GM18907 (cell line): Measurements from ENCODE around the gene PIP4K2A.
"Not testable (repeated sequence)": the region's sequence is repeated elsewhere in the genome, so short reads cannot be mapped to it uniquely, and the experiment has no call there.

Source experiments
- ATAC-seq: cut with Tn5 transposase; IDR thresholded peaks from one replicate; pipeline ENCODE4 v1.9.1; 2021; ENCODE audit warnings: mild to moderate bottlenecking, moderate library complexity; ENCODE audit not compliant: unreplicated experiment

Gene PIP4K2A

DNA sequence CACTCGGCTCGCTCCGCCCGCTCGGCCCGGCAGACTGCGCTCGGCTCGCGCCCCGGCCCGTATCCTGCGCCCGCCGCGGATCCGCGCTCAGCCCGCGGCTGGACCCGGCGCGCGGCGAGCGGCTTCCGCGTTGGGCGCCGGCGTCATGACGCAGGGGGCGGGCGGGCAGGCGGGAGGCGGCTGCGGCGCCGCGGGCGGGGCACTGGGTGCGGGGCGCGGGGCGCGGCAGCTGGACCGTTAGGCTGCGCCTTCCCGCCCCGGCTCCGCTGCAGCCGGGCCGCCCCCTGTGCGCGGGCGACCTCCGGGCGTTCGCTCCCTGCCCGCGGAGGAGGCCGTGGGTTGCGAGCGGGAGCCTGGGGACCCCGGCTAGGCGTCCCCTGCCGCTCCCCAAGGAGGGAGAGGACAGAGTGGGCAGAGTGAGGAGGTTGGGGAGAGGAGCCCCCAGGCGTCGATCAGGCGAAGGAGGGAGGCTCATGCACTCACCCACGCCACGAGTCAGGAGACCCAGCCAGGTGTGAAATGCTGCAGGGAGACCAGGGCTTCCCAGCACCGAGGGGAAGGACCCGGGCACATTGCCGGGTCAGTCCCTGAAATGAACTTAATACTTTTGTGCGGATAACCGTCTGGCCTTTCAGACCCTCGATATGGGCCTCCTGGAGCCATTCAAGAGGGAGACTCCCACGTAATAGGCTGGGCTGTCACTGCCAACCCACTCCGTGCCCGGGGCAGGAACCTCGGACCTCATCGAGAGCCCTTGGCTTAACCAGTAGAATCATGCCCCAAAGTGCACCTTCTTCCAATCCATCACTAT lies at the start of gene PIP4K2A:
PIP4K2A (minus strand) TSS at position 100 of the 811 bp plus-strand sequence. CDS start 252 bp downstream, outside the sequence.
- peak; percentile 80 for ATAC-seq

DNA sequence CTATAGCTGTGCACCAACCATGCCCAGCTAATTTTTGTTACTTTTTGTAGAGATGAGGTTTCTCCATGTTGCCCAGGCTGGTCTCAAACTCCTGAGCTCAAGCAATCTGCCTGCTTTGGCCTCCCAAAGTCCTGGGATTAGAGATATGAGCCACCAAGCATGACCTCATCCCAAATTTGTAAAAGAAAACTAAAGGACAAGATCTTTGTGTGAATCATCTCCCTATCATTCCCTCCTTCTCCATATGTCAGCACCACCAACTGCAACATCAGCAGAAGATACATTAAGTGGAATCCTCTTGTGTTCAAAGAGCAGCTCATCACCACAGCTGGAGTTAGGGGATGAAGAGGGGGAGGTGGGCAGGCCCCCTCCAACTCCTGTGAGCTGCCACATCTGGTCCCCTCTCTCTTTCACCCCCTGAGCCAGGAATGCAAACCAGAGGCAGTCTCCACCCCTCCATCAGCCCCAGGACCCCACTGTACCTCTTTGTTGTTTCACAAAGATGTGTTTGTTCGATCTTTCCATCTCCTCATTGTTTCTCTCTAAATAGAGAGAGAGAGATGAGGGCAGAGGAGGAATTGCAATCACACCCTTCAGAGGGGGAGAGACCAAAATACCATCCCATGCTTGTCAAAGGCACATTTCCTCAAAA lies 47.3 kb upstream of the PIP4K2A start:
- no peak for ATAC-seq

DNA sequence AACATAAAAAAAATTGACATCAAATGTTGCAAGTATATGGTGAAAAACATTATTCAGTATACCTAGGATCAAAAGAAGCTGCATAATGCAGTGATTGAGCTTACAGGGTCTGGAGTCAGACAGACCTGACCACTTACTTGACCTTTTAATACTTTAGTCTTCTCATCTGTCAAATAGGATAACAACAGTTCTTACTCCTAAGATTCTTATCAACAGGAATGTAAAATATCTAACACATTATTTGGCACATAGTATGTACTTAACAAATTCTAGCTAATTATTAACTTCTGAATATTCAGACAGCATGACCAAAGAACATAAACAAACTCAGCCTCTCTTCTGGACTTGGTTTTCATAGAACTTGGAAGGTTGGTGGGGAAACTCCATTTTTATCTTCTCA lies 45.6 kb upstream of the PIP4K2A start:
- no peak for ATAC-seq

DNA sequence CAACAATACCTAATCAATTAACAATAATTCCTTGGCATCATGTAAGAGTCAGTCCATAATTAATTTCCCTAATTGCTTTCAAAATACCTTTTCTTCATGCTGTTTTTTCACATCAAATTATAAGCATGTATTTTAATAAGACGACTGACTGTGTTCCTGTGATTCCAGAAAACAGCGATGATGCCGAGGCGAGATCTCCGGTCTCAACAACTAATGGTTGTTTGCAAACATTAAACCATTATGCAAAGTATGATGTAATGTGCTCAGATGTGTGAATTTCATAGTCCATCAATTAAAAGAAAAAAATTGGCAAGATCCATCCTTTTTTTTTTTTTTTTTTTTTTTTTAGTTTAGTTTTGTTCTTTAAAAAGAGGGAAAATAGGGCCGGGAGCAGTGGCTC lies 44.5 kb upstream of the PIP4K2A start:
- no peak for ATAC-seq

DNA sequence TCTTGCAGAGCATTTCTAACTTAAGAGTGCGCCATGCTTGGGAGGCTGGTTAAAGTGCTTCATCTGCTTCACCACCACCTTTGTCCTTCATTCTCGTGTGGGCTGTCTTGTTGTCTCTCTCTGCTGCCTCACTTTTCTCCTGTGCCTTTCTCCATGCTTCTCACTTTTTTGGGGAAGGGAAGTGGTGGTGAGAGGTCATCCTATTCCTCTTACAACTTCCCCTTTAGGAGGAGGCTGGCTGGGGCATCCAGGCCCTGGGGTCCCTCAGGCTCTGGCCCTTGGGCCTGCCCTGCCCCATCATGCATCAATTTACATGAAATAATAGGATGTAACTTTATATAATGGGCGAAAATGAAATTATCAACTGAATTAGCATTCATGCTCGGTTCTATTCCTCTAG lies 39.9 kb upstream of the PIP4K2A start:
- ATAC-seq, result no peak

DNA sequence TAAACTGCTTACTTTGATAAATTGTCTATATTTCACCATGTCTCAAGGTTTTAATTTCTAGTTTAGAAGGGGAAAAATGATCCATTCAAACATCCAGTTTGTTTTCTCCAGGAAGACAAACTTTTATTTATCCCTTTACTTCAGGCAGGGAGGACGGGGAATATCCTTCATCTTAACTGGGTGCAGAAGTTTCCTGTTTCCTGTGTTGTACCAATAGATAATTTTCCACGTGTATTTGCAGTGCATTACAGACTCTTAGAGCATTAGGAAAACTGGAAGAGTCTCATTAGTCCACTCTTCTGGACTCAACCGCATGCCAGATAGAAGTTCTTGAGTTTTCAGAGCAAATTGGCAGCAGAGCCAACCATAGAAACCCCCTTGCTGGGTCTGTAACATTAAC lies 39.4 kb upstream of the PIP4K2A start:
- ATAC-seq, result no peak

DNA sequence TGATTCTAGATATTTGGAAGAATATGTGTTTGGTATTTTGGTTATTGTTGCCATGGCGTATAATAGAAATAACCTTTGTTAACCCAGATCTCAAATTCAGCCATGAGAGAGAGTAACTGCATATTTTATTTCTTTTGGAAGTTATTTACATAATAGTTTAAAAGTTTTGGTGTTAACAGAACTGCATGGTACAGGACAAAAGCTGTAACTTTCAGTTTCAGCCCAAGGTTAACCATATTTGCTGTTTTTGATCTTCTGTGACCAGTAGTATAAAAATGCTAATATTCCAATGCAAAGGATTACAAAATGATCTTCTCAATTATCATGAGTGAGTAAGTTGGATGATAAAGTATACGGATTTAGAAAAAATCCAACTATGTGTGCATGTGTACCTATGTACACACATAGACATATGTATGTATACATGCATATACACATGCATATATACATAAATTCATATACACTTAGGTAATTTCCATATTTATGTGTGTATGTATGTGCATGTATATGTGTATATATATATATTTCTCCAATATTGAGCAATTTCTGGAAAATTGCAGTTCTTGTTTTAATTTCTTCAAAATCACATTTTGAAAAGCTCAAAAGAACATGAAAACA lies 38.0 kb upstream of the PIP4K2A start:
- peak; percentile 68 for ATAC-seq

DNA sequence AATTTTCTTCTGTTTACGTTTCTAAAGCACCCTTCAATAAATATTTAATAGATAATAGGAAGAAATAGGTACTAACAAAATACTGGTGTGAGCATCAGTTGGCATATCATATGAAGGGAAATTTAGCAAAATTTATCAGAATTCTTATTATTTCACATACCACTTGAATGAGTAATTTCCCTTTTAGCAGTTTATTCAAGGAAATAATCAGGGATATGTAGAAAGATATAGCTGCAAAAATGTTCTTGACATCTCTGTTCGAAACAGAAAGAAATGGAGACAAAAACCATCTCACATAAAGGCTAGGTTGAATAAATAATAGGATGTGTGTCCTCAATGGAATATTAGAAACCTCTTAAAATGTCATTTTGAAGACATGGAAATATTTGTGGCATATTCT lies 35.8 kb upstream of the PIP4K2A start:
- no peak for ATAC-seq

DNA sequence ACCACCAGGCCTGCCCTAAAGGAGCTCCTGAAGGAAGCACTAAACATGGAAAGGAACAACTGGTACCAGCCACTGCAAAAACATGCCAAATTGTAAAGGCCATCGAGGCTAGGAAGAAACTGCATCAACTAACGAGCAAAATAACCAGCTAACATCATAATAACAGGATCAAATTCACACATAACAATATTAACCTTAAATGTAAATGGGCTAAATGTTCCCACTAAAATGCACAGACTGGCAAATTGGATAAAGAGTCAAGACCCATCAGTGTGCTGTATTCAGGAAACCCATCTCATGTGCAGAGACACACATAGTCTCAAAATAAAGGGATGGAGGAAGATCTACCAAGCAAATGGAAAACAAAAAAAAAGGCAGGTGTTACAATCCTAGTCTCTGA lies 30.5 kb upstream of the PIP4K2A start:
- not testable (repeated sequence) for ATAC-seq

DNA sequence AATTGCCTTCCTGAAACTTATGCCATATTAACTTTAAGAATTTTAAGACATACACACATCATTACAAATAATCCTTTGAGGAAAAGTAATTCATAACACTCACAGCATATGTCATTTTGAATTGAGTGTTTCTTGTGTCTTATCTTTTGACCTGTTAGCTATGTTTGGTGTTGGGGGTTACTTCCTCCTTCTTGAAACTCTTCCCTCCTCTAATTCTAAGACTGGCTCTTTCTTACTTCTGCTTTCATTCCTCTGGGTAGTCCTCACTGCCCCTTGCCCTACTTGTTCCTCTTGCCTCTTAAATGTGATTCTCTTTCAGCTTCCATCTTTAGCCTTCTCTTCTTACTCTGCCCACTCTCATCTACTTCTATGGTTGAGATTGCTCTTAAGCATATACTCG lies 28.3 kb upstream of the PIP4K2A start:
- peak; percentile 97 for ATAC-seq

DNA sequence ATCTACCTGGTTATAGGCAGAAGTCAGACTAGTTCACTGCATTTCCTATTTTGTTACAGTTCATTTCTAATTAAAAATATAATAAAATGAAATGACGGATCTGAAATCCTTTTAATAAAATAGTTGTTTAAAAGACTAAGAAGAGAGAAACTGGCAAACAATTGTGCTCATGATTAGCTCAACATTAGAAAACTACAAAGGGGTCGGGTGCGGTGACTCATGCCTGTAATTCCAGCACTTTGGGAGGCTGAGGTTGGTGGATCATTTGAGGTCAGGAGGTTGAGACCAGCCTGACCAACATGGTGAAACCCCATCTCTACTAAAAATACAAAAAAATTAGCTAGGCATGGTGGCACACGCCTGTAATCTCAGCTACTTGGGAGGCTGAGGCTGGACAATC lies 27.3 kb upstream of the PIP4K2A start:
- ATAC-seq, result not testable (repeated sequence)

DNA sequence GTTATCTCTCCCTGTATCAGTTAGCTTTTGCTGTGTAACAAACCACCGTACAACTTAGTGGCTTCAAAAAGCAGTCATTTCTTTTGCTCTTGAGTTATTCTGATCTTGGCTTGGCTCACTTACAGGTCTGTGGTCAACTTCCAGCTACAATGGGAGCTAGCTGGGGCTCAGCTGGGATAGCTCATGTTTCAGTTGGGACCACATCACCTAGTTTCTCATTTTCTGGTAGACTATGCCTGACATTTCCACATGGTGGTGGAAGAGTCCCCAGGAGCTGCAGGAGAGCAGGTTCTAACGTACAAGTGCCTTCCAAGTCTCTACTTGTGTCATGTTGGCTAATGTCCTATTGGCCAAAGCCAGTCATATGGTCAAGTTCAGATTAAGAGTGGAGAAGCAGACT lies 25.8 kb upstream of the PIP4K2A start:
- ATAC-seq, result no peak

DNA sequence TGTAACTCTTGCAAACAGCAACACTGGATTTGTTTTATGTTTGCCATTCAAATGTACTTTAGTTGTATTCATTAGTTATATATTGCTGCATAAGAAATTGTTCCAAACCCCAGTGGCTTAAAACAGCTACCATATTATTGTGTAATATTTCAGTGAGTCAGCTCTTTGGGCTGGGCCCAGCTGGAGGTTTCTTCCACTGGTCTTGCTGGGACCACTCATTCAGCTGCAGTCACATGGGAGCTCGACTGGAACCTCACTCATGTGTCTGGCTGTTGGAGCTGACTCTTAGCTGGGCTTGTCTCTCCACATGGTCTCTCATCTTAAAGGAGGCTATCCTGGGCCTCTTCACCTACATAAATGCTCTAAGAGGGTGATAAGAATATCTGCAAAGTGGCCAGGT lies 23.2 kb upstream of the PIP4K2A start:
- ATAC-seq, result no peak

DNA sequence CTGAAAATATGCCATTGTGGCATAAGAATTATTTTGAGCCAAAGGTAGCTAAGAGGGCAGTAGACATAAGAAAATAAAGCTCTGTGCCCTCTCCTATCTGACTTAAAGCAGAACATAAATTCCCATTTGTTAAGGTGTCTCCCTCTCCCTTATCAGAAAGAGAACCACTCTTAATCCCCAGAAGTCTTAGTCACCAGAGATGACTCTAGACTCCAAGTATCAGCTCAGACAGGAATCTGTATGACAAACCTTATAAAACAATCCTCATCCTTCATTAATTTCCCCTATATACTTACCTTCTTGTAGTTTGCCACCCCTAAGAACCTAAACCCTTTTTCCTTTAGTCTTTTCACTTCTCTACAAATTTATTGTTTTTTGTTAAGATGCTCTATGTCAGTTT lies 21.8 kb upstream of the PIP4K2A start:
- ATAC-seq, result no peak

DNA sequence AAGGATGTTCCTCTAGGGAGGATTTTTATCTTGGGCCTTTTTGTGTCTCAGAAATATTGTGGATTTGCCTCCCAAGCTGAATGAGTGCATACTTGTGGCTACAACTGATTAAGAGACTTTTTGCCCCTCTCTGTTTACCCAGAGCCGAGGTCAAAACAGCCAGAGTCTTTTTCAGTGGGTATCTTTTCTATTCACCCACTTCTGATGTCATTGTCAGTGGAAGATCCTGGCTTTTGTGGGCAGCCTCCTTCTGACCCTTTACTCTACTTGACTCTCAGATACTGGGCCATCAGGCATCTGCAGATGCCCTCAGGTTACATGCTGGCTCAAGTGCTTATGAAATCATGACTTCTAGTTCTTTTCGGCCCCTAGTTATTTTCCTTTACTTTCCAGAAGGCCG lies 19.6 kb upstream of the PIP4K2A start:
- ATAC-seq, result no peak

DNA sequence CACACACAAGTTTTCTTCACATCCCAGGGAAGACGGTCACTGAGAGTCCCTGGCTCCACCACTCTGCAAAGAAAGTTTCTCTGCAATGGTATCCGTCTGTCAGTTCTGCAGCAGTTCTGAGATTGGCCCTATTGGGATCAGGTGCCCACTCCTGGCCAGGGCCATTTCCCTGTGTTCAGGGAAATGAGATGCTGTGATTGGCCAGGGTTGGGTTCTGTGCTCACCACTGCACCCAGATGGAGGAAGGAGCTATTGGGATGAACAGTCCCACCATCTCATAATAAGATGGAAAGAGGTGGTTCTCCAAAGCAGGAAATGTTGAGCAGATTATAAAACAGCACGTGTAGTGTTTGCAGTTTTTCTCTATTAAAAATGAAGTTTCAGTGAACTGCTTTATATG lies 13.3 kb upstream of the PIP4K2A start:
- no peak for ATAC-seq

DNA sequence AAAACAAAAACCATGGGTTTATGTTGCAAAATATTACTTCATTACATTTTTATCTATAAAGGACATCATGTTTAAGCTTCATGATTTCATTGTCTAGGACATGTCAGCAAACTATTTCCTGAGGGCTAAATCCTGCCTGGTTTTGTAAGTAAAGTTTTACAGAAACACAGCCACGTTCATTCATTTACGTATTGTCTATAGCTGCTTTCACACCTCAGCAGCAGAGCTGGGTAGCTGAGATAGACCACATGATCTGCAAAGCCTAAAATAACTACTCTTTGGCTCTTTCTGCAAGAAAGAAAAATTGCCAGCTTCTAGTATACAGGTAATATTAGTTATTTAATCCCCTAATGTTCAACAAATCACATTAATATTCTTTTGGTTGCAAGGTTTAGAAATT lies 12.7 kb upstream of the PIP4K2A start:
- ATAC-seq, result no peak

DNA sequence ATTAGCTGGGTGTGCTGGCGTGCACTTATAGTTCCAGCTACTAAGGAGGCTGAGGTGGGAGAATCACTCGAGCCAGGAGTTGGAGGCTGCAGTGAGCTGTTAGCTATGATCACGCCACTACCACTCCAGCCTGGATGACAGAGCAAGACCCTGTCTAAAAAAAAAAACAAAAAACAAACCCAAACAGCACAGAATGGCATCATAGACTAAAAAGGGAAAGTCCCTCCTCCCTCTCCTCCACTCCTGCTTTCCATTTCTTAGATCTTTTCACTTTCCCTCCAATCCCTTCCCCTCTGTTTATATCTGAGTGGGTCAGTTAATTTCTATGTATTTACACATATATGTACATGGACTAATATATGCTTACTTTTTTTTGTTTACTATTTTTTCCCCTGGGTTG lies 10.4 kb upstream of the PIP4K2A start:
- ATAC-seq, result no peak

DNA sequence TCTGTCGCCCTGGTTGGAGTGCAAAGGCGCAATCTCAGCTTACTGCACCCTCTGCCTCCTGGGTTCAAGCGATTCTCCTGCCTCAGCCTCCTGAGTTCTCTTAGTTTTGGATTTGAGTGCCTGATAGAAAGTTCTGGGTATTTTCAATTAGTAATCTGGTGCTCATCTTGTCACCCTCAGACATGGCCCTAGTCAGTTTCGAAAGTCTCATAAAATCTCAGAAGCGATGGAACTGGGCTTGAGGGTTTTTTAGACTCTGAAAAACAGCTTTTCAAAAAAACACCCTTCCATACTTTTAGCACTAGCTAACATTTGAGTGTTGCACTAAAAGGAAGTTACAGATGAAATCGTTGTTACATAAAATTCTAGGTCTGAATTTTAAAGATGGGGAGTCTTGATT lies 9.4 kb upstream of the PIP4K2A start:
- ATAC-seq, result peak; percentile 61

DNA sequence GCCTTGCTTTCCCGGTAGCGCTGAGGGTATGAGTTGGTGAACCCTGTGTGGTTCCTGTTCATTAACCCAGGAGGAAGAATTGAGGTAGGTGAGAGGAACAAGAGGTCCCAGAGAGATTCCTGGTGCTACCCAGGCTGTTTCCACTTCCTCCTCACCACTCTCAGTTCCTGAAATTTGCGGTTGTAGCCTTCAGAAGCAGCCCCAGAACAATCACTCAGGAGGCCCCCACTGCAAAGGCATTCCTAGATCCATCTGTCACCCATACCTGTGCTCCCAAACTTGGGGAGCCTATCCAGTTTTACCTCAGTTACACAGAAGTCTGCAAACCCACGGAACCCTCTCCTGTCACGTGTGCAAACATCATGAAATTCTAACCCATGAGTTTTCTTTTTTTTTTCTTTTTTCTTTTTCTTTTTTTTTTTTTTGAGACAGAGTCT lies 9.0 kb upstream of the PIP4K2A start:
- ATAC-seq, result peak; percentile 82

DNA sequence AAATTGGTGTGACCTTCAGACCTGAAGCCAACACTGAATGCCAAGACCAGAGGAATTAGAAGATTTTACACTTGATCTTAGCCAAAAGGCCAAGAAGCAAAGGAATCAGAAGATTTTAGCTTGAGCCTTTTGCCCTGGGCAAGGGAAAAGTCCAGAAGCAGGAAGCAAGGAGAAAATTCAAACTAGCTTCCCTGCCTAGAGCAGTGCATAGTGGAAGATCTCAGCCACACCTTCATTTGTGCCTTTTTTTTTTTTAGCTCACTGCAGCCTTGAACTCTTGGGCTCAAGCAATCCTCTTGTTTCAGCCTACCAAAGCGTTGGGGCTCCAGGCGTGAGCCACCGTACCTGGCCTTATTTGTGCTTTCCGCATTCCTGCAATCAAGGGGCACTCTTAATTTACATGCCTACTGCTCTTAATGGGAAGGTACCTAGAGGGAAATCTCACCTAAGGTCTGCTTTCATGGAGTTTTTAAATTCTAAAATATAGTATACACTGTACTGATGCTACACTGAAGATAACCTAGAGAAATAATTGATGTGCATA lies 8.3 kb upstream of the PIP4K2A start:
- no peak for ATAC-seq

DNA sequence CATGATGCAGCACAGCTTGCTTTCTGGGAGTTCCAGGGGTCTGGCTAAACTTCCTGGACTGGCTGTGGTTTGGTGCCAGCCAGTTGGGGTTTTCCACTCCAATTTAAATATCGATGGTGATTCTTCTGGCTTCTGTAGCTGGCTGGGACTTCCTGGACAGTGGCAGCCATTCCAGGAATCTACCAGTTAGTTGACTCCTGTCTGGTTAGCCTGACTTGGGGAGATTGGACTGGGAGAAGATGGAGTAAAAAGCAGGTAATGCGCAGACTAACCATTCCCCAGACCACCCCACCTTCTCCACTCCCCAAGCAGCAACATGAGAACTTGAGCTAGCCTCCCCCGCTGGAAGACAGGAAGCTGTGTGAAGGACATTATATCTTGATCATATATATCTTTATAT lies 6.3 kb upstream of the PIP4K2A start:
- ATAC-seq, result no peak
